Gastrocnemius medialis (tissue), 4 donors: ENCODE results near the gene AFF3. TPM values are rescaled to one million over a fixed set of nuclear protein-coding genes. Genes with fewer than 3 reads are reported as not detected.

Experiments used
- ATAC-seq, 2 donors: fragments of 150-250 bp; one replicate each; pipeline ENCODE4 v1.9.1; 2016
- DNase-seq, 2 donors: peaks; one replicate each; pipeline ENCODE4 v3.0.0-alpha.2; 2019
- H3K27ac ChIP-seq, 4 donors: fragments of 200-600 bp; sonication (generic); 1 replicate in 1 of 4; 2 replicates in 3 of 4; pipeline ENCODE4 v1.5.1; 2016 to 2018; ENCODE audit warnings: mild to moderate bottlenecking in 2 of 4, moderate library complexity in 1 of 4
- H3K27me3 ChIP-seq, 3 donors: fragments of 200-600 bp; sonication (generic) in 2 of 3; 1 replicate in 1 of 3; 2 replicates in 2 of 3; pipeline versions ENCODE4 v1.5.1 to v1.6.0; 2016 to 2019; ENCODE audit warnings: mild to moderate bottlenecking in 1 of 3, moderate library complexity in 1 of 3
- H3K36me3 ChIP-seq, 2 donors: fragments of 200-600 bp; sonication (generic) in 1 of 2; one replicate each; pipeline ENCODE4 v1.5.1; 2017 to 2018
- H3K4me1 ChIP-seq, 2 donors: fragments of 200-600 bp; sonication (generic) in 1 of 2; one replicate each; pipeline ENCODE4 v1.5.1; 2016 to 2017; ENCODE audit warnings: mild to moderate bottlenecking in 2 of 2
- H3K4me3 ChIP-seq, 4 donors: fragments of 200-600 bp; sonication (generic) in 3 of 4; 1 replicate in 1 of 4; 2 replicates in 3 of 4; pipeline ENCODE4 v1.5.1; 2016 to 2019; ENCODE audit warnings: mild to moderate bottlenecking in 2 of 4
- H3K9me3 ChIP-seq, 3 donors: fragments of 200-600 bp; sonication (generic) in 2 of 3; 1 replicate in 1 of 3; 2 replicates in 2 of 3; pipeline ENCODE4 v1.5.1; 2016 to 2019
- POLR2A ChIP-seq, 2 donors: fragments of 450-650 bp; IDR thresholded peaks; one replicate each; pipeline ENCODE4 v1.6.1; 2017; ENCODE audit warnings: antibody characterized with exemption in 2 of 2, mild to moderate bottlenecking in 2 of 2, moderate library complexity in 2 of 2
- in situ Hi-C, 4 donors: fragments of 200-750 bp; cut with MboI; loops; one replicate each; pipeline versions ENCODE4 v1.15.0 to v1.8.0; 2017; ENCODE audit warnings: low sequenced_read_pairs in 4 of 4
- intact Hi-C: fragments of 100-400 bp; cut with DNase I; formaldehyde crosslinking; loops from one replicate; pipeline ENCODE4 v1.15.1; 2023; ENCODE audit warnings: low total_unique reads
- total RNA-seq, 4 donors: library from RNA; depleted of rRNA; stranded (reverse); fragments of >200 nt; gene quantifications; one replicate each; pipeline versions ENCODE4 v1.1.0 to v1.2.3, GENCODE V29; 2016
- TF ChIP-seq, protein P1 (sequence below), 5 experiments: fragments of 450-650 bp in 3 of 5; fragments of 200-600 bp in 2 of 5; sonication (generic) in 2 of 5; IDR thresholded peaks in 4 of 5; conservative IDR thresholded peaks in 1 of 5; 1 replicate in 4 of 5; 2 replicates in 1 of 5; pipeline ENCODE4 v1.5.1; 2016 to 2019; ENCODE audit warnings: antibody characterized with exemption in 5 of 5, mild to moderate bottlenecking in 3 of 5, moderate library complexity in 3 of 5

Gene AFF3
- total RNA-seq, 4 donors from 2014 or later: 0.22 to 0.55 (median 0.47) TPM

DNA sequence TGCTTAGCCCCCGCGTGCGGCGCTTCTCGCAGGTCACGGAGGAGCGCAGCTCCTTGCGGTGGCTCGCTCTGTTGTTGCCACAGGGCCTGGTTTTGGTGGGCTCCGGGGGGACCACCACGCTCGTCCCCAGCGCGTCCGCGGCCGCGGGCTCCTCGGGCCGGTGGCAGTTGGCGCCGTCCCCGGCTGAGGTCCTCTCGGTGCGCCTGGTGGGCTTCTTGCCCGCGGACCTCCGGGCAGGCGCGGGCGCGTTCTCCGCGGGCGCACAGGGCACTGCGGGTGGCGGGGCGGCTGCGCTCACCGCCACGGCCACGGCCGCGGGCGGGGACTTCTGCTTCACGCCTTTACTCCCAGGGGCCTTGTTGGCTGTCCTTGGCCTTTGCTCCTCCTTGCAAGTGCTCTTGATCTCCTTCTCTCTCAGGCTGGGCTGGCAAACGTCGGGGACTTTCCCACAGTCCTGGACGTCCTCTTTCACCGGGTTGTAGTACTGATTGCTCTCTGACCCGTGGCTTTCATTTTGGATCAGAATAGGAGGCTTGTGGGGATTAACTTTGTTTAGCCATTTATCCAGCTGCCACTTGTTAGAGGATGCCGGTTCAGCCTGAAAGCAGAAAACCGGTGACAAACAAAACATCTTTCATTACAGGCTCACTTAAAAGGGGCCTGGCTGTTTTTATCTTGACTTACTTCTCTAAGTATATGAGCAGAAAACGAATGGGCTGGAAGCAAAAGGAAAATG, 548.5 kb downstream of the AFF3 start:
- no peaks in the 10 kb centered on the region for H3K9me3 ChIP-seq

DNA sequence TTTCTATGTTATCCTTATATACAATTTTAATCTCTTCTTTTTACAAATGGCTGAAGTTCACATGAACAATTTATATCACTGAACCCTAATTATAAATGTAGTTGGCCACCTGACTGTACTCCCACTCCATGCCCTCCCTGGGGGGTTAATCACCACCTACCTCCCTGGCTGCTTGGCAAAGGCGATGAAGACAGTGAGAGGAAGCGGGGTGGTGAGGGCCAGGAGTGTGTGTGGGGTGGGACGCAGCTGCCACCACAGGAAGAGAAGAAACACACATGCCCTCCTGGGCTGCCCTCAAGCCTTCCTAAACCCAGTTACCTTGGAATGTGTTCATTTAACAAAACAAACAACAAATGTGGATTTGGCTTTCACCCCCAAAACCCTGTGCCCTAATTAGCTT, 565.6 kb downstream of the AFF3 start:
- no peaks in the 10 kb centered on the region for H3K36me3 ChIP-seq
- H3K9me3 ChIP-seq: no peaks in the 10 kb centered on the region
- H3K27ac ChIP-seq: no peak overlapping the region
- no peak for TF ChIP-seq POLR2A (IDR thresholded peaks at IDR 0.05)
- TF ChIP-seq, protein P1, sequence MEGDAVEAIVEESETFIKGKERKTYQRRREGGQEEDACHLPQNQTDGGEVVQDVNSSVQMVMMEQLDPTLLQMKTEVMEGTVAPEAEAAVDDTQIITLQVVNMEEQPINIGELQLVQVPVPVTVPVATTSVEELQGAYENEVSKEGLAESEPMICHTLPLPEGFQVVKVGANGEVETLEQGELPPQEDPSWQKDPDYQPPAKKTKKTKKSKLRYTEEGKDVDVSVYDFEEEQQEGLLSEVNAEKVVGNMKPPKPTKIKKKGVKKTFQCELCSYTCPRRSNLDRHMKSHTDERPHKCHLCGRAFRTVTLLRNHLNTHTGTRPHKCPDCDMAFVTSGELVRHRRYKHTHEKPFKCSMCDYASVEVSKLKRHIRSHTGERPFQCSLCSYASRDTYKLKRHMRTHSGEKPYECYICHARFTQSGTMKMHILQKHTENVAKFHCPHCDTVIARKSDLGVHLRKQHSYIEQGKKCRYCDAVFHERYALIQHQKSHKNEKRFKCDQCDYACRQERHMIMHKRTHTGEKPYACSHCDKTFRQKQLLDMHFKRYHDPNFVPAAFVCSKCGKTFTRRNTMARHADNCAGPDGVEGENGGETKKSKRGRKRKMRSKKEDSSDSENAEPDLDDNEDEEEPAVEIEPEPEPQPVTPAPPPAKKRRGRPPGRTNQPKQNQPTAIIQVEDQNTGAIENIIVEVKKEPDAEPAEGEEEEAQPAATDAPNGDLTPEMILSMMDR (IDR thresholded peaks at IDR 0.05 in 4 of 5, conservative IDR thresholded peaks at IDR 0.05 in 1 of 5): no peak
- intact Hi-C loops (no loop called here), in situ Hi-C loops (no loop called here)
- no peak overlapping the region for H3K4me3 ChIP-seq
- H3K4me1 ChIP-seq: peaks cover 0 to 7% of the 10 kb centered on the region in 2 donors
- no peak for ATAC-seq
- DNase-seq: no peak
- no peaks in the 10 kb centered on the region for H3K27me3 ChIP-seq

More for the DNA sequence above, 548.5 kb downstream of the AFF3 start:
- Histone ChIP-seq H3K27ac (no peak overlapping the region), H3K4me1 (no peaks in the 10 kb centered on the region), H3K36me3 (no peaks in the 10 kb centered on the region), H3K4me3 (no peak overlapping the region), H3K27me3 (no peaks in the 10 kb centered on the region)
- DNase-seq: no peak
- no peak for TF ChIP-seq POLR2A (IDR thresholded peaks at IDR 0.05)
- TF ChIP-seq, protein P1 (IDR thresholded peaks at IDR 0.05 in 4 of 5, conservative IDR thresholded peaks at IDR 0.05 in 1 of 5): no peak
- in situ Hi-C loops: no loop called here
- no peak for ATAC-seq
- intact Hi-C loops: no loop called here

DNA sequence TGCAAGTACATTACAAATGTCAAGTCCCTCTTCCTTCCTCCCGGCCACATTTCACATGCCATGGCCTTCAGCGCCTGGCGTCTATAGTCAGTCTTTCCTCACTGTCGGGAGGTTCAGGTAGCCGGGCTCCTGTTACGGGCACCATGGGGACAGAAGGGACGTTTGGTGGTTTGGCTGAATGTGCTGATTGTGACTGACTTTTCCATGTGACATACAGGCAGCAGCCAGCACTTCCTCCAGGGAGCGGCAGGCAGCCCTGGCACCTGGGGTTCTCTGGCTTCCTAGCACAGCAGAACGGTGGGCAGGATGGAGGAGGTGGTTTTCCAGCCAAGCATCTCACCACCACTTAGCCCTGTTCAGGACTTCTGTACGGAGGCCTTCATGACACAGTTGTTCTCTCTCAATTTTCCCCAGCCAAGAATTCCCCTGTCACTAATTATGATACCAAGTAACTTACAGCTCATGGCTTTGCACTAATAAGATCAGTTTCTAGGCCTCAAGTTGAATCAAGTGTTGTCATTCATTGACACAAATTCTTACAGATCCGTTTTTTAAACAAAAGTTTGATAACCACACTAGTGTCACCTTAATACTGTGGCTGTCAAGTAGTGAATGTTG, 568.6 kb downstream of the AFF3 start:
- TF ChIP-seq, protein P1 (IDR thresholded peaks at IDR 0.05 in 4 of 5, conservative IDR thresholded peaks at IDR 0.05 in 1 of 5): no peak
- TF ChIP-seq POLR2A (IDR thresholded peaks at IDR 0.05): no peak
- DNase-seq (peak; percentile 17 to 34), ATAC-seq (peak; percentile 74 to 86)
- Histone ChIP-seq H3K27me3 (no peaks in the 10 kb centered on the region), H3K4me1 (peaks cover 0 to 7% of the 10 kb centered on the region in 2 donors), H3K36me3 (no peaks in the 10 kb centered on the region), H3K9me3 (no peaks in the 10 kb centered on the region), H3K27ac (no peak overlapping the region), H3K4me3 (no peak overlapping the region)
- intact Hi-C loops (no loop called here), in situ Hi-C loops (loop anchor here in 2 of 4 donors (25.0 kb wide), 1 partner anchor 239 kb away; no protein-coding TSS in a partner anchor)

DNA sequence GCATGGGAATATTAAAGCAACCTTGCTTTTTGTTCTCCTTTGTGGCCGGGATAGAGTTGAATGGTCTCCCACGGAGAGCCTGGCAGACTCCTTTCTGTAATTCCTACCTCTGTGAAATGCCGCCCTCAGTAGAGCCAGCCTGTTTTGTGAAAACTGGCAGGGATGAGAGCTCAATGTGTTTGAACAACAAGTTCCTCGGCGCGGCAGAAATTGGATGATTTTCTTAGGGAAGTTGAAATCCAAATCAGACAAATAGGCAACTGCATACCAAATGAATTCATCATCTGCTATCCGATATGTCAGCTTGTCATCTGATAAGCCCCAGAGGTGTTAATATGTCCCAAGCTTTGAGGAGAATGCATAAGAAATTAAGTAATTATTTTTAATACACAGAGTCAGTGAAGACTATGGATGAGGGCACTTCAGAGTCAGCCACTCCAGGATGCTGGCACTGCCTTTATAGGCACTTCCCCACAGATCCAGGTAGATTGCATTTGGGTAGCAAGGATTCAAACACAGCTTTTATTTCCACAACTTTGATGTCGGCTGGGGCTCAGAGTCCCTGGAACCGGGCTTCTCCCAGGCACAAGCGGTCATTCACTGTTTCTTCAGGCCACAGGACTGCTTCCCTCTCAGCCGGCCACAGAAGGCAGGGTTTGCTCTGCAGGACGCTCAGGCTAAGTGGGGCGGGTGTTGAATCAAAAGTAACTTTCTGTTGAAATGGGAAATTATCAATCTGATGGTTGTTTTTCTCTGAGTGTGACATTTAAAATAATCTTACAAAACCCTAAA, 569.8 kb downstream of the AFF3 start:
- H3K4me3 ChIP-seq: no peak overlapping the region
- intact Hi-C loops: no loop called here
- H3K4me1 ChIP-seq: peaks cover 0 to 7% of the 10 kb centered on the region in 2 donors
- DNase-seq: no peak
- peak; percentile 18 to 27 for ATAC-seq
- no peaks in the 10 kb centered on the region for H3K9me3 ChIP-seq
- H3K27me3 ChIP-seq: no peaks in the 10 kb centered on the region
- TF ChIP-seq POLR2A (IDR thresholded peaks at IDR 0.05): no peak
- TF ChIP-seq, protein P1 (IDR thresholded peaks at IDR 0.05 in 4 of 5, conservative IDR thresholded peaks at IDR 0.05 in 1 of 5): no peak
- H3K27ac ChIP-seq: no peak overlapping the region
- H3K36me3 ChIP-seq: no peaks in the 10 kb centered on the region
- in situ Hi-C loops: loop anchor here in 2 of 4 donors (25.0 kb wide), 1 partner anchor 240 kb away; no protein-coding TSS in a partner anchor
